NCI-H748 (cell line): ENCODE measurements around the gene FBXW8.

Experiments used
- DNase-seq: peaks from one replicate; lab custom pipeline; 2025; ENCODE audit not compliant: unreplicated experiment; lab: John Stamatoyannopoulos, UW

The FBXW8 gene

DNA sequence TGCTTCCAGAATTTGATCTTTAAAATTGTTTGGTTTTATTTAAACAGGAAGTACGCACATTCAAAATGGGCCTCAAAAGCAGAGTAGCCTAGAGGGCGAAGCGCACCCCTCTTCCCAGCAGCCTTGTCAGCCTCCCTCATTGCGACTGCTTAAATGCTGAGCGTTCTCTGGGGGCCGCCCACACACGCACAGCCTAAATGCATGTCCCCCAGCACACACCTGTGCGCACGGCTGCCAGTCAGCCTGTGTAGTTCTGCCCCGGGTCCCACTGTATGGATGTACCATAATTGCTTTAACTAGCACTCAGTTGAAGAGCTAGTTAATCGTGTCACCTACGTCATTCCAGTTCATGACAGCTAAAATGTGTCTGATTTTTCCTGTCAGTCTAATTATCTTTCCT lies 109.1 kb downstream of the FBXW8 start:
- DNase-seq: no peak

DNA sequence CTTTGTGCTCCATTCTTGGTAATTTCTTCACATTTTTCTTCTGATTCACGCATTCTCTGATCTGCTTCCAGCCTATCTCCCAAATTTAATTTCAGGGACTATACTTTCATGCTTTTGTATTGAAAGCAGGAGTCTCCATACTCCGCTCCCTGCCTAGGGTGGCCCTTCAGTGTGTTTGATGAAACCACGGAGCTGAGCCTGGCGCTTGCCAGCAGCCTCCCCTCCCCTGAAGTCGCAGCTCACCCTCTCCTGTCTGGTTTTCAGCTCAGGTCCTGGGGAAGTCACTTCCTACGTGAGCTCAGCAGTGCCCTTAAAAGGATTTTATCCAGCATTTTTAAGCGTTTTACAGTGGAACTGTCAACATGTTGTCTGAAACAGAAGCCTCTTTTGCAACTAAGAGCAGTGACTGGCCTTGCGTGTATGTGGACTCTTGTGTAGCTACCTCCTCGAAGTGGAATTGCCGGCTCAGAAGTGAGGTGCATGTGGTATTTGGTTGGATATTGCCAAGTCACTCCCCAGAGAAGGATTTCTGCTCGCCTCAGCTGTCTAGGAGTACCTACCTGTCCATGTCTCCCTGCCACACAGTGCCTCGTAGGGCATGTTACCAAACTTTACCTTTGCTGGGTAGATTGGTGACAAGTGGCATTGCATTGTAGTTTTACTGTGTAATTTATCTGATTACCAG lies 109.9 kb downstream of the FBXW8 start:
- DNase-seq: no peak

DNA sequence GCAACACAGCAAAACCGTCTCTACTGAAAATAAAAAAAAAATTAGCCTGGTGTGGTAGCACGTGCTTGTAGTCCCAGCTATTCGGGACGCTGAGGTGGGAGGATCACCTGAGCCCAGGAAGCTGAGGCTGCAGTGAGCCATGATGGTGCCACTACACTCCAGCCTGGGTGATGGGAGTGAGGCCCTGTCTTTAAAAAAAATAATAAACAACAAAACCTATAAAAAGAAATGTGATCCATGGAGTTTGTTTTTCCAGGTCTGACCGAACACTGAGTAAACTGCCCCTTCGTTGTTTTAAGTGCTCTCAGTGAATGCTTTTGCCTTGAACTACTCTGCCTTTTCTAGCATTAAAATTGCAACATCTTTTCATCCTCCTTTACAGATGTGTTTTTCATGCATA lies 111.7 kb downstream of the FBXW8 start:
- no peak for DNase-seq

DNA sequence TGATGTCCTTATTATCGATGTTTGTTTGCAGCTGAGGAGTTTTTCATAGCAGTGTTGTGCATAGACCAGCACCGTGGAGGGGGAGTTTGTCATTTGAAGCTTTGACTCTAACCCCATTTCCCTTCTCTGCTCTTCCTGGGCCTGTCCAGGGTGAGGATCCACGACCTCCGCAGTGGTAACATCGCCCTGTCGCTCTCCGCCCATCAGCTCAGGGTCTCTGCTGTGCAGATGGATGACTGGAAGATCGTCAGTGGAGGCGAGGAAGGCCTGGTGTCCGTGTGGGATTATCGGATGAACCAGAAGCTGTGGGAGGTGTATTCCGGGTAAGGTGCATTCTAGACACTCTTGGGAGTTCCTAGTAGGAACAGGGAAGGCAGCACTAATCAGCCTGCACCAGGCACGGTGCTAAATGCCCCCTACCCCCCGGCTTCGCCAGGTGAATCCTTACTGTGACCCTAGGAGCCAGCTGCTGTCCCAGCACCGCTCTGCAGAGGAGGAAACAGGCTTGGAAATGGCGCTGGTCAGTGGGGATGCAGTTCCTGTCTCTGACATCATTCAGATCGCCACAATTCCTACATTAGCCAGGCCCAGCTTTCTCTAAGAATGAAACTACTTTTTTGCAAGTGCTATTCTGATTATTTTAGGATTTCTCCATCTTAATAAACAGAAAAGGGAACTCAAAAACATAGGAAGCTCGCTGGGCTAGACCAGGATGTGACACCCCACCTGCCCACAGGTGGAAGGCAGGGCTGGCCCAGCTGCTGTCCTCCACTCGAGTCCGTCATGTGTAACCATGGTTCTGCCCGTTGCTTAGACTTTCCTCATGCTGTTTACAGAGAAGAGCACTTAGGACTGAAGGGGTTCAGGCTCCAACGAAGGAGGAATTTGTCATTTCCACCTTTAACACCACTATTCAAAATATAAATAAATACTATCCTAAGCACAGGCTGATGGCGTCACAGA lies 113.5 kb downstream of the FBXW8 start:
- no peak for DNase-seq

DNA sequence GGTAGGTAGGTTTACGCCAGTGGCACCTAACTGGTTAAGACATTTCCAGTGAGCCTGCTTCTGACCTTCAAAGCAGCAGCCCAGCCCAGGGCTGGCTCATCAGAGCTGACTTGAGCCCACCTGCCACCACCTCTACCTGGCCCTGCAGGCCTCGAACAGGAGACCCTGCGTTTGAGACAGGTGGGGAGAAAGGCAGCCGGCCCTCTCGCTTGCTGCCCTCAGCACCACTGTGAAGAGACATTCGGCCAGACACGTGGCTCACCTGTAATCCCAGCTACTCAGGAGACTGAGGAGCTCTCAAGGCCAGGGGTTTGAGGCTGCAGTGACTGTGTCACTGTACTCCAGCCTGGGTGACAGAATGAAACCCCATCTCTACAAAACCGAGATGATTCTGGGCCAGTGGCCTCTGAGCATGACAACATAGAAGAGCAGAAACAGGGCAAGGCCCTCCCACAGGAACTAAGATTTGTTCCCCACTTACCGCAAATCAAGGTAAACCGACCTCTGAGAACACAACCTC lies 114.3 kb downstream of the FBXW8 start:
- DNase-seq: no peak

DNA sequence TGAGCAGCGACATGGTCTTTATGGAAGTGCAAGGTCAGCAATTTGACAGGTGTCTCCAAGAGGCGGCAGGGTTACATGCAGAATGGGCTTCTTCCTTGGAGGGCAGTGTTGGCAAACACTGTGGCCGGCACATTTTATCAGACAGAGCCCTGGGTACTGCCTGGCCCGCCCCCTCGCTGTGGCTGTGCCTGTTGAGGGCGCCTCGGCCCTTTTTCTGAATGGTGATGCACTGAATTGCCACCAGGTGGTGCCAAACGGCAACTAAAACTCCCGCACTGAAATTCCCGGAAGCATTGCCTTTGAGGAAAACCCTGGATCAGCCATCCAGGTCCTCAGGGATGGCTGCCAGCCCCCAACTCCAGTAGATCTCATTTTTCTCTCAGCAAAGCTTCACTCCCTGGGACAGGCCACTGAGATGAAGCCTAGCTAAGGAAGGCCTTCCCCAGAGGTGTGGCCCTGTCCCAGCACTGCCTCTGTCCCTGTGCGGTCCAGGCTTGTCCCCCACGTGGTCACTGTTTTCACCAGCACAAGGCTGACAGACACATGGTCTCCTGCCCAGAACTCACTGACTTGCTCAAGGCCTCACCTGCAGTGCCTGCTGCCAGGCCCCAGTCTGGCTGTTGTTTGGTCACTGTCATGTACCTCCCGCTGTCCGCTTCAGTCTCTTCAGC lies 114.9 kb downstream of the FBXW8 start:
- DNase-seq: peak; percentile 64

DNA sequence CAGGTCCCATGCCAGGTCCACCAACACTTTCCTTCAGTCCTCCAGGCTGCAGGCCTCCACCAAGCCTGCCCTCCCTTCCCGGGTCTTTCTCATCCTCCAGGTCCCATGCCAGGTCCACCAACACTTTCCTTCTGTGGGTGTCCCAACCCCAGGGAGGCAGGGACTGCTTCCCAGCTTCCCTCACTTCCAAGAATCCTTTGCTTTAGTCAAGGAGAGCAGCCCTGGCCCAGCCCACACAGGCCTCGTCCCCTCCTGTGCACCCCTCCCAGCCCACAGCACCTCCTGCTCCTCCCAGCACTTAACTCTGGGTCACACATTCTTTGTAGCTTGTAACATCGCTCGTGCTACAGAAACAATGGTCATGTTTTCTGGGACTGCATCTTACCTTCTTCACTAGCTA lies 115.6 kb downstream of the FBXW8 start:
- DNase-seq: no peak

DNA sequence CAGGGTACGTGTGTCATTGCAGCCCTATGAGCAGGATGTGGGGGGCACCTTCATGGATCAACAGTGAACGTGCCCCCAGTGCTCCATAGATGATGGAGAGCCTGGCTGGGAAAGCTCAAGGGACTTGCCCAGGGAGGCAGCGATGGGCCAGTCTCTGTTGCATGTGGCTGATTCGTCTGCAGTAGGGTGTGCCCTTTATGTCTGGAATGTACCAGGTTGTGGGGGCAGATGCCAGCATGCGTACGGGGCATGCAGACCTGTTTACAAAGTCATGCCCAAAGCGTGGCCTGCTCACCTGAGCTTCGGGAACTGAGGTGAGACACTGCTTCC lies 116.1 kb downstream of the FBXW8 start:
- DNase-seq: no peak

DNA sequence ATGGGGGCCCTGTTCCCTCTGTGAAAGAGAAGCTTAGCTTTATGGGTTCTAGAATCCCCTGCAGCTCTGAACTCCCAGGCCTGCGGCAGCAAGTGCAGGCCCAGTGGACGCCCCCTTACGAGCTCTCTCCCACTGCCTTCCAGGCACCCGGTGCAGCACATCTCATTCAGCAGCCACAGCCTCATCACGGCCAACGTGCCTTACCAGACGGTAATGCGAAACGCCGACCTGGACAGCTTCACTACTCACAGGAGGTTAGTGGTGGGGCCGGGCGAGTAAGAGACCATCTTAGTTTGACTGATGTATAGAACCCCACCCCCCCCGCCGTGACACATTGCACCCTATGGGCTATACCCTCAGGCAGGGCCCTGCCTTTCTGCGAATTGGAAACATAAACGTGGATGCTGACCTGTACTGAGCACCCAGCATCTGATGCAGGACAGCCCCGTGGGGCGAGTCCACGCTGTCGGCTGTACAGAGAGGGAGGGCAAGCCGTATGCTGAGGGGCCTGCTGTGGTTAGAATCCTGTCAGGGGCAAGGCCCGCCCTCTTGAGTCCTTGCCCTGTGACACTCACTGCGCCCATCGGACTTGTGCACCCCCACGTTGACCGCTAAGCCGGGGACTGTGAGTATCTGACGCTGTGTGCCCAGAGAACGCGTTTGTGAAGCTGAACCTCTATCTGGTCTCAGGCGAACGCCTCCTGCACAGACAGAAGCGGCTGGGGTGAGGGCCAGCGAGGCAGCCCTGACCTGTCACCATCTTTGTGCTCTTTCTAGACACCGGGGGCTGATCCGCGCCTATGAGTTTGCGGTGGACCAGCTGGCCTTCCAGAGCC lies 116.7 kb downstream of the FBXW8 start:
- no peak for DNase-seq

DNA sequence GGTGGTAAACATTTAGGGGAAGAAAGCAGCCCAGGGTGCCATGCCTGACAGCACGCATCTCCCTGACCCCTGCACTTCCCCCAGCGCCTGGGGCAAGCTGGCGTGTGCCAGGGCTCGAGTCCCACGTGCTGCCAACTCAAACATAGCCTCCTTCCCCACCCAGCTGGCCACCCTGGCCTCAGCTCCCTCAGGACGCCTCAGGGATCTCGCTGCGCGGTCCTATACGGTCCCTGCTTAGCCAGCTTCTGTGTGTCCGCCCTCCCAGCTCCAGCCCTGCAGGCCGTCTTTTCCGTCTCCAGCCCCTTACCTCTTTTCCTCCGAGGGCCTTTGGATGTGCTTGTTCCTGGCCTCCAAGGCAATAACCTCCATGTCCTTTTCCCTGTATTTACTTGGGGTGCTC lies 117.5 kb downstream of the FBXW8 start:
- DNase-seq: no peak

DNA sequence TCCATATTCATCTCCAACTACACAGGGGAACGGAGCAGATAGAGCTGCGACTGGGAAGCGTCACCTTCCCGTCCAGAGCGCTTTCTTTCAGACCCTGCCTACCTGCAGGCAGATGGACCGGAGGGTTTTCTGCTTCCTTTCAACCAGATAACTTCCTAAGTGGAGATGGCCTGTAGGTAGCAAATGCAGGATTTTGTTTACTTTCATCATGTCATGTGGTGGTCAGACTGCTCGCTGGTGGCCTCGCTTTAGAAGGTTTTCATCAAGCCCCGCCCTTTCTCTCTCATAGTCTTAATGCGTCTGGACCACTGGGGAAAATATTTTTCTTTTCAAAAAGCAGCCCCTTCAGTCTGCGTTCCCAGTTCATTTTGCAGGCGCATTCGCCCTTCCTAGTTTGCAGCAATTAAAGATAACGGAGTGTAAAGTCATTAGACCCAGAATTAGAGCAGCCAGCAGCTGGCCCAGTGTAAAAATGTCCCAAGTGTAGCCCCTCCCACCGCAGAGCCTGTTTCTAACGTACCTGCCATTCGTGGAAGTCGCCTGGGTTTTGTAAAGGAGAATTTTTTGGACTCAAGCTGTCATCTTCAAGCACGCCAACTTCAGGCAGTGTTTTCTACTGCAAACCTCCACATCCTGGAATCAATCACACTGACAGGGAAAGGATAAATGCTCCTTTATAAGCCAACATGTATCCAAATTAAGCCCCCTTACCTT lies 119.6 kb downstream of the FBXW8 start:
- DNase-seq: no peak

DNA sequence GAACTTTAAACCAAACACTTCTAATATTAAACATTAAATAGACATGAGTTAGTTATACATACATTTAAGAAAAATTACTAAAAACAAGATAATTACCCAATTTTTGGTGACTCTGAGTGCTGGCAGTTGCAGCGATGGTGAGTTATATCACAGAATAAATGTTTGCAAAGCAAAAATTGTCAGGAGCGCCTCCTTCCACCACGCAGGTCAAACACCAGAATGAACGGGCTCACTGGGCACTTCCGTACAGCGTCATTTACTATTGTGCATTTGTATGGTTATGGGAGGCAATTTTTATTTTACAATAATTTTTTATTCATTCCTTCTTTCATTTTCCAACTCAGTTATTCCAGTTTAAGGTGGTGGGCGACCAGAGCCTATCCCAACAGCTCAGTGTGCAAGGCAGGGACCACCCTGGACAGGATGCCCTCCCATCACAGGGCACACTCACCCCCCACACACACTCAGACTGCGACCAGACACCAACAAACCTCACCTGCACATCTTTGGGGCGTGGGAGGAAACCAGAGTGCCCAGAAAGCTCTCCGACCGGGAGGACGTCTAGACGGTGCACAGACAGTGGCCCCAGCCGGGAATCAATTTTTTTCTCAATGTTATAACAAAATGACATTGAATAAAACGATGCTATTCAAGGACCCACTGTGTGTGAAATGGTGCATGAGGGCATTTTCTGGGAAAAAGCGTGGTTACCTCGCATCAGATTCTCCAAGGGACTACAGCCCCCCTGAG lies 121.3 kb downstream of the FBXW8 start:
- no peak for DNase-seq

DNA sequence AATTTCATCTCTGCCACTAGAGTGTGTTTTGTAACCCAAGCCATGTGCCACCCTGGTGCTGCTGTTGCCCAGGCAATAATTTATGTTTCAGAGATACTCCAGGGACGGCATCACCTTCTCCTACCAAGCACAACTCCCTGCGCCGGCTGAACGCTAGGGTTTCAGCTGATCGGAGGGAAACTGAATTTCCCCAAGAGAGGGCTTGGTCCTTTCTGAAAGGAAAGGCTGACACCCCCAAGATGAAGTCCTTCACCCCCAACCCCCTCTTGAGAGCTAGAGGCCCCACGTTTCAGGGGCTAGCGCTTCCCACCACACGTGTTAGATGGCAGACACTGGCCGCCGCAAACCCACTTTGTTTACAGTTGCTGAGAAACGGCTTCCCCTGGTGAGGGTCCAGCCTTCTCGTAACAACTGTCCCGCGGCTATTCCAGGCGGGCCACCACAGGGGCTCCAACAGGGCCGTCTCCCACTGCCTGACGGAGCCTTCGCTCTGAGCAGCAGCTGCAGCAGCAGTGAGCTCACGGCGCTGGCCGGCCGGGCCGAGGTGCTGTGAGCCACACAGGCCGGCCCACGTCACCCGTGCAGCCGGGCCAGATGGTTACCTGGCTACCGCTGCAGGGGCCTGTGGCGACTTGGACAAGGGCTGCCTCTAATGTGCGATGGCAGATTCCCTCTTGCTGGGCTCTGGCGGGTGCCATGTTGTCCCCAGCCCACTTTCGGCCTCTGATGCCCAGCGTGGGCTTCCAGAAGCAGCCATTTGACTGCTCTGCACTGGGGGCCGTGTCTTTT lies 122.0 kb downstream of the FBXW8 start:
- DNase-seq: peak; percentile 65

DNA sequence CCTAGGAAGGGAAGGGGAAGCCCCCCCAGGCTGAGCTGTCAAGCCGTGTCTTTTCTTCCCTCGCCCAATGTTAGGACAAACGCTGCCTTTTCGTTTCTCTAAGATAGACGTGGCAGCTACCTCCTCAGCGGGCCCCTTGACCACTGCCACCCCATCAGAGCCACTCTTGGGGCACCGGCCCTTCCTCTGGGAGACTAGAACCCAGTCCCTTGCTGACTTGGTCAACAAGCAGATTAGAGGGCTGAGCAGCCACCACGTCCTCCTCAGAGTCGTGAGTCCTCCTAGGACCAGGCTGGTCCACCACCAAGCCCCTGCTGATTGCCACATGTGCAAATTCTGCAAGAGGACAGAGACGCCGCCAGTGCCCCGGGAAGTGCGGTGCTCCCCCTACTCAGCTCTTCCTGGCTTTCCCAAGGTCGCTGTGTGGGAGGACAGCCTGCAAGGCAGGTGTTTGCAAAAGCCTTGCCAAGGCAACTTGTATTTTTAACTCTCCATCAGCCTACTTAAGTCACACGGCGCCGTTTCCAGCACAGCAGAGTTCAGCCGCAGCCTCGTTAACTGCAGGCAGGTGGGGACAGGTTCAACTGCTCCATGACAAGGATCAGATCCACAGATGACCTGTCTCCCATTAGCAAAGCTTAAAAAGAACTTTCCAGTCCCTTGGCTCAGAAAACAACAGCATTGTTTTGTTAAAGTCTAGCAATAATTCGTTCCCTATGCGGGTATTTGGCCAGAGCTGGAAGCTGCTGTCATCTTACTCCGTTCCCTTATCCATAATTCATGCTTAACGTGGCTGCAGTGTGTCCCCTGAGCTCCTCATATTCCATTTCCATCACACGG lies 122.9 kb downstream of the FBXW8 start:
- peak; percentile 28 for DNase-seq

DNA sequence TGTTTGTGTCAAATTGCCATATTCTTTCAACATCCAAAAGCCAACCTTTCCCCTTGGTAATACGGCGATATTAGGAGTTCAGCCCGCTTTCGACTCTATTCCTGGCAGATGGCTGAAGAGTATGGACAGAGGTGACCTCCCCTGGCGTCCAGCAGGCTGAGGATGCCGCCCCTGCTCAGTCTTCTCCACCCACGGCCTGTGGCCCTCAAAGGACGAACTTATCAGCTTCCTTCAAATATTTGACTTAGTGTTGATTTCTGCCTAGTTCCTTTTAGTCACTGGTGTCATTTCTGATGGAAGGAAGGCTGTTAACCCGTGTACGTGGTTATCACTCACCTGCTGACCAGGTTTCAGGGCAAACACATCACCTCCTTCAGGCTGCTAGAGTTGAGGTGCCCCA lies 123.5 kb downstream of the FBXW8 start:
- no peak for DNase-seq

DNA sequence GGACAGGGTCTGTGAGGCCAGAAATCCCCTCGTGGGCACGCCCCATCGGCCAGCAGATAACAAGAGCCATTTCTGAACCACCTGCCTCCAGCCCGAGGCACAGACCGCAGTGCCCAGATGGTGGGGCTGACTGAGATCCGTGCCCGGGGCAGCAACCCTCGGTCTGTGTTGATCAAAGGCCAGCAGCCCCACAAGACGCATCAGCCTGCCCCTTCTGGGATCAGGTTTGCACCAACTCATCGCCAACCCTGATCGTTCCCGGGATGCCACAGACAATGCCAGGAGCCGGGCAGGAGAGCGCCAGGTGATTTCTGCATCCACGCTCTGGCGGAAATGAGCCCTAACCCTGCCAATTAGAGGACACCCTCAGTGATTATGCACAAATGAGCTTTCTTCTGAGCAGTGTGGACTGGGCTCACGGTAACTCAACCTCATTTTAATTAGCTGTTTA lies 124.0 kb downstream of the FBXW8 start:
- no peak for DNase-seq

DNA sequence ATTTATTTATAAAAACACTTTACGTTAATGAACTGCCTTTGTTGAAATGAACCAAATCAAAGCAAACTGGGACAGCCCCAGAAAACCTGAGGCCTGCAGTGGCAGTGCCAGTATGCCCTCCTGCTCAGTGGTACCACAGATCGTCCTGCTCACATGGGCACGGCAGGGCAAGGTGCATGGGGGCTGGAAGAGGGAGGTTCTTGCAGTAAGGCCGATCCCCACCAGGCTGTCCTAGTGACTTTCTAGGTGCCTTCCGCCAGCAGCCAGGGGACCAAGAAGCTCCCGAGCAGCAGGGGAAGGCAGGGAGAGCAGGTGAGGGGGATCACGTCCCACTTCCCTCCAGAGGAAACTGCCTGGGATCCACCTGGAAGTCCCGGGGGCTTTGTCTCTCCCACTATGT lies 124.5 kb downstream of the FBXW8 start:
- DNase-seq: no peak

DNA sequence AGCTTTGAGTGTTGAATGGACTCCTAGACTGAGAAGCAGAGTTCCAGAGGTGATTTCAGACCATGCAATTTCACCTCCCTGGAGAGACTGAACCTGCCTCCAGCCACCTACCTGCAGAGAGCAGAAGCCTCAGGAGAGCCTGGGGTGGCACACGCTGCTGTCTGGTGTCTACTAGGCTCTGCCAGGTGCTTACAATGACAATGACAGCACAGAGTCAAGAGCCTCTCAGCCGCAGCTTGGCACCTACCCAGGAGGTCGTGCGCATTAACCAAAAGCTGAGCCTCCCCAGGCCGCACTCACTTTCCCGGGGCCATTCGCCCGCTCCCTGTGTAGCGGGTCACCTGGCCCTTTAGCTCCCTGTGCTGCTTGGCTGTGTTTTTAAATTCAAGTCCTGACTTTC lies 125.3 kb downstream of the FBXW8 start:
- peak; percentile 37 for DNase-seq
